ENCODE results near the gene MYCT1. TPM values are rescaled to one million over a fixed set of nuclear protein-coding genes. Genes with fewer than 3 reads are reported as not detected.

MYCT1 gene
- 0.53 and 1.1 TPM in 2 replicates for total RNA-seq
- 0.05 and 0.72 TPM in 2 replicates for polyA plus RNA-seq

- H3K4me3 ChIP-seq = no peak within 1 kb of the TSS
- no peaks in the 10 kb centered on the region for H3K79me2 ChIP-seq
- no peaks in the 10 kb centered on the region for H3K9me2 ChIP-seq (replicated peaks; ENCODE audit: insufficient read depth)
- no peak within 1 kb of the TSS for H2AFZ ChIP-seq
- no peak for DNase-seq (ENCODE audit: low spot score)
- H4K20me1 ChIP-seq (ENCODE audit: insufficient read depth, poor library complexity, severe bottlenecking) = no peaks in the 10 kb centered on the region
- TF ChIP-seq EZH2 (IDR thresholded peaks at IDR 0.05; ENCODE audit: borderline replicate concordance) (no peak), CTCF (IDR thresholded peaks at IDR 0.05; ENCODE audit: poor library complexity) (no peak), EZH2phosphoT487 (IDR thresholded peaks at IDR 0.05; ENCODE audit: low read depth, severe bottlenecking, unreplicated experiment) (no peak)
- 75% methylated on average over 2 of the region's 2 CpGs for WGBS (ENCODE audit: low lambda C conversion rate, missing lambda C conversion rate)
- H3K36me3 ChIP-seq (replicated peaks; ENCODE audit: insufficient read depth, low read depth) = no peaks in the 10 kb centered on the region
- no peaks in the 10 kb centered on the region for H3K27me3 ChIP-seq
- no peaks in the 10 kb centered on the region for H3K4me1 ChIP-seq (ENCODE audit: insufficient read depth)
- no peak within 1 kb of the TSS for H3K4me2 ChIP-seq
- H3K9me3 ChIP-seq (ENCODE audit: low read depth) = no peaks in the 10 kb centered on the region
- no peak within 1 kb of the TSS for H3K27ac ChIP-seq
These were observed at the start of gene MYCT1 for GRCh38 chr6:152697634-152698033. Gene MYCT1, plus strand, starts transcription at chr6:152697897. Its CDS starts 6 bp downstream, at chr6:152697903.

GRCh38 chr6:152648105-152648504, 49.6 kb upstream of the MYCT1 start:
- Histone ChIP-seq H3K79me2 (no peaks in the 10 kb centered on the region), H3K9me2 (replicated peaks; ENCODE audit: insufficient read depth) (no peaks in the 10 kb centered on the region), H3K4me3 (no peak overlapping the region), H4K20me1 (ENCODE audit: insufficient read depth, poor library complexity, severe bottlenecking) (no peaks in the 10 kb centered on the region), H3K4me1 (ENCODE audit: insufficient read depth) (no peaks in the 10 kb centered on the region), H3K4me2 (peak overlapping the region; percentile 25), H3K9me3 (ENCODE audit: low read depth) (no peaks in the 10 kb centered on the region), H2AFZ (no peak overlapping the region), H3K27ac (no peak overlapping the region), H3K36me3 (replicated peaks; ENCODE audit: insufficient read depth, low read depth) (no peaks in the 10 kb centered on the region), H3K27me3 (no peaks in the 10 kb centered on the region)
- 43% methylated on average over 2 of the region's 2 CpGs for WGBS (ENCODE audit: low lambda C conversion rate, missing lambda C conversion rate)
- TF ChIP-seq CTCF (IDR thresholded peaks at IDR 0.05; ENCODE audit: poor library complexity) = no peak
- no peak for TF ChIP-seq EZH2phosphoT487 (IDR thresholded peaks at IDR 0.05; ENCODE audit: low read depth, severe bottlenecking, unreplicated experiment)
- TF ChIP-seq EZH2 (IDR thresholded peaks at IDR 0.05; ENCODE audit: borderline replicate concordance) = no peak
- no peak for DNase-seq (ENCODE audit: low spot score)

GRCh38 chr6:152651986-152652385, 45.7 kb upstream of the MYCT1 start:
- Histone ChIP-seq H3K27me3 (no peaks in the 10 kb centered on the region), H3K9me3 (ENCODE audit: low read depth) (no peaks in the 10 kb centered on the region), H4K20me1 (ENCODE audit: insufficient read depth, poor library complexity, severe bottlenecking) (no peaks in the 10 kb centered on the region), H3K79me2 (no peaks in the 10 kb centered on the region), H3K9me2 (replicated peaks; ENCODE audit: insufficient read depth) (no peaks in the 10 kb centered on the region), H3K4me3 (no peak overlapping the region), H3K27ac (no peak overlapping the region), H3K4me2 (no peak overlapping the region), H3K4me1 (ENCODE audit: insufficient read depth) (no peaks in the 10 kb centered on the region), H2AFZ (no peak overlapping the region), H3K36me3 (replicated peaks; ENCODE audit: insufficient read depth, low read depth) (no peaks in the 10 kb centered on the region)
- TF ChIP-seq EZH2 (IDR thresholded peaks at IDR 0.05; ENCODE audit: borderline replicate concordance) = no peak
- WGBS (ENCODE audit: low lambda C conversion rate, missing lambda C conversion rate) = 74% methylated on average over 3 of the region's 3 CpGs
- no peak for DNase-seq (ENCODE audit: low spot score)

- no peak for DNase-seq (ENCODE audit: low spot score)
- no peak overlapping the region for H2AFZ ChIP-seq
- 76% methylated on average over 3 of the region's 3 CpGs for WGBS (ENCODE audit: low lambda C conversion rate, missing lambda C conversion rate)
- H3K27me3 ChIP-seq = no peaks in the 10 kb centered on the region
- no peaks in the 10 kb centered on the region for H4K20me1 ChIP-seq (ENCODE audit: insufficient read depth, poor library complexity, severe bottlenecking)
- H3K4me1 ChIP-seq (ENCODE audit: insufficient read depth) = no peaks in the 10 kb centered on the region
- H3K4me2 ChIP-seq = no peak overlapping the region
- H3K27ac ChIP-seq = no peak overlapping the region
- TF ChIP-seq EZH2phosphoT487 (IDR thresholded peaks at IDR 0.05; ENCODE audit: low read depth, severe bottlenecking, unreplicated experiment) = no peak
- TF ChIP-seq EZH2 (IDR thresholded peaks at IDR 0.05; ENCODE audit: borderline replicate concordance) = no peak
- no peak for TF ChIP-seq CTCF (IDR thresholded peaks at IDR 0.05; ENCODE audit: poor library complexity)
- no peaks in the 10 kb centered on the region for H3K9me3 ChIP-seq (ENCODE audit: low read depth)
- H3K9me2 ChIP-seq (replicated peaks; ENCODE audit: insufficient read depth) = no peaks in the 10 kb centered on the region
- no peak overlapping the region for H3K4me3 ChIP-seq
- H3K79me2 ChIP-seq = no peaks in the 10 kb centered on the region
- H3K36me3 ChIP-seq (replicated peaks; ENCODE audit: insufficient read depth, low read depth) = no peaks in the 10 kb centered on the region
These were observed 35.9 kb upstream of the MYCT1 start for GRCh38 chr6:152661776-152662175.
